IMR-90 (cell line): ENCODE data around the gene IQSEC3. TPM values are rescaled to one million over a fixed set of nuclear protein-coding genes. Genes with fewer than 3 reads are reported as not detected.

Experiments
- ATAC-seq: fragments of 200-7000 bp; cut with Tn5 transposase; 2 replicates; pipeline ENCODE4 v1.9.1; 2020; ENCODE audit warnings: low read depth, mild to moderate bottlenecking, moderate library complexity
- BruUV-seq: library from RNA; stranded (reverse); fragments of 400-500 nt; replicated peaks from 2 replicates; lab custom pipeline; 2021; lab: Mats Ljungman, UMichigan
- CTCF ChIA-PET: fragments of 300-600 bp; formaldehyde crosslinking; extraction: SDS; loops from one replicate; lab custom pipeline; 2021; ENCODE audit warnings: antibody characterized with exemption; lab: Yijun Ruan, JAX
- POLR2A ChIA-PET: fragments of 300-600 bp; sonication (Branson Sonifier 250); formaldehyde crosslinking; loops from one replicate; lab custom pipeline; 2022; ENCODE audit warnings: antibody characterized with exemption; ENCODE audit not compliant: unreplicated experiment; lab: Charles Lee
- DNase-seq: peaks from one replicate; pipeline ENCODE4 v3.0.0; 2013
- H2AFZ ChIP-seq: replicated peaks from 2 replicates; pipeline ENCODE3; 2013; ENCODE audit warnings: low read length, mild to moderate bottlenecking; ENCODE audit not compliant: poor library complexity
- H2AK5ac ChIP-seq: 2 replicates; pipeline ENCODE4 v1.6.1; 2013; ENCODE audit warnings: low read depth, low read length, inconsistent platforms
- H2AK9ac ChIP-seq: replicated peaks from 2 replicates; pipeline ENCODE3; 2013; ENCODE audit warnings: mild to moderate bottlenecking, low read depth, low read length, moderate library complexity; ENCODE audit not compliant: poor library complexity
- H2BK120ac ChIP-seq: 2 replicates; pipeline ENCODE4 v1.6.1; 2013; ENCODE audit warnings: low read depth, low read length, inconsistent platforms
- H2BK15ac ChIP-seq: 3 replicates; pipeline ENCODE4 v1.6.1; 2013; ENCODE audit warnings: low read depth, low read length, inconsistent platforms
- H2BK20ac ChIP-seq: 2 replicates; pipeline ENCODE4 v1.6.1; 2013; ENCODE audit warnings: low read depth, mild to moderate bottlenecking, inconsistent platforms, low read length, moderate library complexity
- H2BK5ac ChIP-seq: 2 replicates; pipeline ENCODE4 v1.6.1; 2013; ENCODE audit warnings: mild to moderate bottlenecking, low read depth, low read length, inconsistent platforms; ENCODE audit not compliant: poor library complexity, severe bottlenecking
- H3K14ac ChIP-seq: replicated peaks from 2 replicates; pipeline ENCODE4 v1.6.1; 2013; ENCODE audit warnings: low read depth, low read length, inconsistent platforms
- H3K18ac ChIP-seq: 2 replicates; pipeline ENCODE4 v1.6.1; 2013; ENCODE audit warnings: low read depth, low read length, control low read depth
- H3K23ac ChIP-seq: 2 replicates; pipeline ENCODE4 v1.6.1; 2013; ENCODE audit warnings: low read depth, low read length, inconsistent platforms
- H3K27ac ChIP-seq: 2 replicates; pipeline ENCODE4 v1.5.1; 2013; ENCODE audit warnings: mild to moderate bottlenecking, control low read depth, low read length; ENCODE audit not compliant: insufficient read depth
- H3K27me3 ChIP-seq: 2 replicates; pipeline ENCODE4 v1.6.1; 2013; ENCODE audit warnings: low read length; ENCODE audit not compliant: control insufficient read depth, insufficient read depth
- H3K36me3 ChIP-seq: 2 replicates; pipeline ENCODE4 v1.6.1; 2013; ENCODE audit warnings: low read length, mixed read lengths; ENCODE audit not compliant: control insufficient read depth, insufficient read depth
- H3K4ac ChIP-seq: 2 replicates; pipeline ENCODE4 v1.6.1; 2013; ENCODE audit warnings: low read depth, low read length, inconsistent platforms
- H3K4me1 ChIP-seq: 2 replicates; pipeline ENCODE4 v1.6.1; 2013; ENCODE audit warnings: low read length, mixed read lengths; ENCODE audit not compliant: control insufficient read depth, insufficient read depth
- H3K4me2 ChIP-seq: 2 replicates; pipeline ENCODE4 v1.6.1; 2013; ENCODE audit warnings: low read depth, mild to moderate bottlenecking, control low read depth, low read length, moderate library complexity
- H3K4me3 ChIP-seq: 2 replicates; pipeline ENCODE4 v1.5.1; 2013; ENCODE audit warnings: low read depth, mild to moderate bottlenecking, control low read depth, low read length, moderate library complexity; ENCODE audit not compliant: insufficient read depth
- H3K56ac ChIP-seq: 2 replicates; pipeline ENCODE4 v1.6.1; 2013; ENCODE audit warnings: low read length, inconsistent platforms; ENCODE audit not compliant: insufficient read depth; ENCODE audit errors: extremely low read depth
- H3K79me1 ChIP-seq, 2 experiments: 2 replicates each; pipeline ENCODE4 v1.6.1; 2013; ENCODE audit warnings: low read length in 2 of 2, inconsistent platforms in 1 of 2, low read depth in 1 of 2
- H3K9ac ChIP-seq: 2 replicates; pipeline ENCODE4 v1.6.1; 2013; ENCODE audit warnings: low read depth, low read length, control low read depth
- H3K9me1 ChIP-seq: 2 replicates; pipeline ENCODE4 v1.6.1; 2013; ENCODE audit warnings: low read length, inconsistent platforms; ENCODE audit not compliant: insufficient read depth
- H3K9me3 ChIP-seq: 2 replicates; pipeline ENCODE4 v1.6.1; 2013; ENCODE audit warnings: low read length; ENCODE audit not compliant: control insufficient read depth, insufficient read depth
- H4K20me1 ChIP-seq: 2 replicates; pipeline ENCODE4 v1.6.1; 2013; ENCODE audit warnings: low read length, inconsistent platforms; ENCODE audit not compliant: insufficient read depth
- H4K5ac ChIP-seq: 2 replicates; pipeline ENCODE4 v1.6.1; 2013; ENCODE audit warnings: mild to moderate bottlenecking, low read depth, low read length, control low read depth
- H4K8ac ChIP-seq, 2 experiments: 2 replicates each; pipeline ENCODE4 v1.6.1; 2013; ENCODE audit warnings: low read depth in 2 of 2, low read length in 2 of 2, control low read depth in 1 of 2, inconsistent platforms in 1 of 2
- H4K91ac ChIP-seq: 2 replicates; pipeline ENCODE4 v1.6.1; 2013; ENCODE audit warnings: low read depth, low read length, inconsistent platforms; ENCODE audit not compliant: insufficient read depth
- BHLHE40 ChIP-seq: fragments of 150-350 bp; IDR thresholded peaks from 2 replicates; pipeline ENCODE4 v1.6.1; 2016; ENCODE audit warnings: mild to moderate bottlenecking, low read depth, low read length
- CEBPB ChIP-seq: IDR thresholded peaks from 2 replicates; pipeline ENCODE4 v1.6.1; 2012; ENCODE audit warnings: low read depth, low read length, improper control_type of control experiment
- CHD1 ChIP-seq: IDR thresholded peaks from 2 replicates; pipeline ENCODE4 v1.6.1; 2012; ENCODE audit warnings: low read depth, low read length, improper control_type of control experiment
- CTCF ChIP-seq: conservative IDR thresholded peaks from 2 replicates; pipeline ENCODE4 v1.5.1; 2012; ENCODE audit warnings: mild to moderate bottlenecking, low read depth, low read length, improper control_type of control experiment
- ELK1 ChIP-seq: fragments of 150-350 bp; IDR thresholded peaks from 2 replicates; pipeline ENCODE4 v1.6.1; 2016; ENCODE audit warnings: low read depth, mild to moderate bottlenecking, low read length, moderate library complexity, borderline replicate concordance
- FOS ChIP-seq: fragments of 150-350 bp; IDR thresholded peaks from 2 replicates; pipeline ENCODE4 v1.6.1; 2016; ENCODE audit warnings: low read depth, low read length
- MAFK ChIP-seq: IDR thresholded peaks from 2 replicates; pipeline ENCODE4 v1.6.1; 2012; ENCODE audit warnings: low read depth, low read length, improper control_type of control experiment
- MAZ ChIP-seq: IDR thresholded peaks from 2 replicates; pipeline ENCODE4 v1.6.1; 2012; ENCODE audit warnings: low read depth, mild to moderate bottlenecking, low read length, improper control_type of control experiment, moderate library complexity, borderline replicate concordance
- MXI1 ChIP-seq: IDR thresholded peaks from 2 replicates; pipeline ENCODE4 v1.6.1; 2012; ENCODE audit warnings: low read depth, mild to moderate bottlenecking, low read length, moderate library complexity, borderline replicate concordance
- NFE2L2 ChIP-seq: fragments of 150-350 bp; IDR thresholded peaks from 2 replicates; pipeline ENCODE4 v1.6.1; 2016; ENCODE audit warnings: low read depth, mild to moderate bottlenecking, low read length
- POLR2A ChIP-seq: IDR thresholded peaks from 2 replicates; pipeline ENCODE4 v1.6.1; 2012; ENCODE audit warnings: mild to moderate bottlenecking, low read depth, low read length
- RAD21 ChIP-seq: IDR thresholded peaks from 2 replicates; pipeline ENCODE4 v1.6.1; 2012; ENCODE audit warnings: low read length, improper control_type of control experiment
- RCOR1 ChIP-seq: IDR thresholded peaks from 2 replicates; pipeline ENCODE4 v1.6.1; 2012; ENCODE audit warnings: mild to moderate bottlenecking, low read length, improper control_type of control experiment; ENCODE audit not compliant: insufficient replicate concordance
- RFX5 ChIP-seq: IDR thresholded peaks from 2 replicates; pipeline ENCODE4 v1.8.0; 2012; ENCODE audit warnings: low read depth, mild to moderate bottlenecking, low read length, moderate library complexity
- SMC3 ChIP-seq: fragments of 150-350 bp; IDR thresholded peaks from 2 replicates; pipeline ENCODE4 v1.6.1; 2016; ENCODE audit warnings: low read depth, mild to moderate bottlenecking, antibody characterized with exemption, low read length, moderate library complexity
- USF2 ChIP-seq: fragments of 150-350 bp; IDR thresholded peaks from 2 replicates; pipeline ENCODE4 v1.6.1; 2017; ENCODE audit warnings: mild to moderate bottlenecking, antibody characterized with exemption, low read length, low read depth
- WGBS, 2 experiments: methylation state at CpG; one replicate each; pipeline versions ENCODE4 v1.1.5 to v1.1.7; 2013; ENCODE audit warnings: missing lambda C conversion rate in 2 of 2; ENCODE audit not compliant: insufficient read length in 1 of 2; ENCODE audit errors: extremely low coverage in 2 of 2; 5-methylcytosine and 5-hydroxymethylcytosine counted together
- dilution Hi-C: fragments of 300-500 bp; cut with HindIII; formaldehyde crosslinking; loops from one replicate; pipeline ENCODE4 v1.14.3; 2018; ENCODE audit warnings: low sequenced_read_pairs; ENCODE audit not compliant: unreplicated experiment
- in situ Hi-C: fragments of 300-500 bp; cut with MboI; formaldehyde crosslinking; loops from 3 replicates; pipeline ENCODE4 v1.14.3; 2019; ENCODE audit warnings: low sequenced_read_pairs, inconsistent platforms, mixed read lengths
- intact Hi-C: fragments of 100-400 bp; cut with micrococcal nuclease; formaldehyde crosslinking; loops from 2 replicates; pipeline ENCODE4 v1.10.0; 2022
- polyA plus RNA-seq, 3 experiments: library from polyadenylated mRNA; depleted of rRNA; stranded (reverse); fragments of >200 nt; gene quantifications; 2 replicates each; pipeline ENCODE4 v1.2.3, GENCODE V29; 2012; ENCODE audit warnings: low replicate concordance in 1 of 3
- total RNA-seq: library from RNA; depleted of rRNA; stranded (reverse); fragments of >200 nt; gene quantifications from 2 replicates; pipeline ENCODE4 v1.2.3, GENCODE V29; 2012

IQSEC3 gene
- total and polyA plus RNA-seq, 2 of the 4 experiments (the other 2 are of a cell fraction) = 0.10 TPM; not detected in 1

GRCh38 chr12:227286-227915 lies 160.8 kb downstream of the IQSEC3 start:
- H3K27me3 ChIP-seq = peaks cover 81% of the 10 kb centered on the region
- no peak overlapping the region for H3K4ac ChIP-seq
- POLR2A ChIA-PET = no interaction called here
- H2AFZ ChIP-seq = no peak overlapping the region
- in situ Hi-C loops (no loop called here), dilution Hi-C loops (no loop called here), intact Hi-C loops (no loop called here)
- no peak overlapping the region for H2BK20ac ChIP-seq
- no peak overlapping the region for H4K91ac ChIP-seq
- H3K9me3 ChIP-seq = 0 out of 2 replicates have a peak, but pooled peaks cover 2% of the 10 kb centered on the region
- CTCF ChIA-PET = no interaction called here
- WGBS, 2 experiments = no CpG with 5 or more reads among the region's 7 CpGs
- no peak overlapping the region for H3K4me3 ChIP-seq
- no peak for DNase-seq
- no peaks in the 10 kb centered on the region for H3K36me3 ChIP-seq
- no peak overlapping the region for H2BK15ac ChIP-seq
- no peak overlapping the region for H4K5ac ChIP-seq
- no peak overlapping the region for H3K56ac ChIP-seq
- H3K79me1 ChIP-seq = no peaks in the 10 kb centered on the region
- ATAC-seq = no peak
- H3K23ac ChIP-seq = no peak overlapping the region
- H3K4me1 ChIP-seq = no peaks in the 10 kb centered on the region
- no peak overlapping the region for H4K8ac ChIP-seq
- H3K9ac ChIP-seq = no peak overlapping the region
- H3K4me2 ChIP-seq = no peak overlapping the region
- H3K9me1 ChIP-seq = no peaks in the 10 kb centered on the region
- H3K27ac ChIP-seq = no peak overlapping the region
- H2BK5ac ChIP-seq = no peak overlapping the region
- no peaks in the 10 kb centered on the region for H4K20me1 ChIP-seq
- H3K18ac ChIP-seq = no peak overlapping the region
- H2AK5ac ChIP-seq = no peak overlapping the region
- no peak overlapping the region for H3K14ac ChIP-seq
- no TSS peak for BruUV-seq
- no peak overlapping the region for H2AK9ac ChIP-seq
- no peak overlapping the region for H2BK120ac ChIP-seq
- no peak for TF ChIP-seq MXI1
- no peak for TF ChIP-seq BHLHE40
- no peak for TF ChIP-seq RAD21
- TF ChIP-seq ELK1 = no peak
- no peak for TF ChIP-seq RCOR1
- TF ChIP-seq MAZ = no peak
- no peak for TF ChIP-seq FOS
- TF ChIP-seq CHD1 = no peak
- TF ChIP-seq RFX5 = no peak
- TF ChIP-seq POLR2A = no peak
- no peak for TF ChIP-seq CTCF
- no peak for TF ChIP-seq MAFK
- no peak for TF ChIP-seq CEBPB
- no peak for TF ChIP-seq SMC3
- TF ChIP-seq NFE2L2 = no peak
- no peak for TF ChIP-seq USF2
